ENCODE measurements around the gene EXD3. TPM values are rescaled to one million over a fixed set of nuclear protein-coding genes. Genes with fewer than 3 reads are reported as not detected.

Gene EXD3
- polyA plus RNA-seq, 1 donor: 16.6 TPM

DNA sequence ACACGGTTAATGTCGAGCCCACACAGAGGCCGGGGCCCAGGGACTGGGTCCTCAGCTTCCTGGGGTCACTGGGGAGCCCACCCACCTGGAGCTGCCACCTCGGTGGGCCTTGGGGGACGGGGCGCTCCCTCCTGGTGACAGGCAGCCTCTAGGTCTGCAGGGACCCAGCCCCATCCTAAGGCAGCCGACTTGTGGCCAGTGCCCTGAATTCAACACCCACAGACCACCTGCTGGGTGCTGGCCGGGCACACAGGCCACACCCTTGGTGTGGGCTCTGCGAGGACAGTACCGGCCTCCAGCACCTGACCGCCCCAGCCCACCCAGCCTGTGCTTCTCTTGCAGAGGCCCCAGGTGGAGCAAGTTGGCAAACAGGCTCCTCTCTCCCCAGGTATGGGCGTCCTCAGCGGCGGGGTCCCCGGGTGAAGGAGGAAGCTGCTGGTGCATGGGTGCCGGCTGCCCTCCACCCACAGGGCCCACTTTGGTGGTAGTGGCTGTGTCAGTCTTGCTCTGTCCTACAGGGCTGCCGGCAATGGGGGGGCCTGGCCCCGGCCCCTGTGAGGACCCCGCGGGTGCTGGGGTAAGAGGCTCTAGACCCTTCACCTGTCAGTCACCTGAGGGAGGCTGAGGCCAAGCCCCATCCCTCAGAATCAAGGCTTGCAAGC, 9.9 kb upstream of the EXD3 start:
- DNase-seq: no peak

DNA sequence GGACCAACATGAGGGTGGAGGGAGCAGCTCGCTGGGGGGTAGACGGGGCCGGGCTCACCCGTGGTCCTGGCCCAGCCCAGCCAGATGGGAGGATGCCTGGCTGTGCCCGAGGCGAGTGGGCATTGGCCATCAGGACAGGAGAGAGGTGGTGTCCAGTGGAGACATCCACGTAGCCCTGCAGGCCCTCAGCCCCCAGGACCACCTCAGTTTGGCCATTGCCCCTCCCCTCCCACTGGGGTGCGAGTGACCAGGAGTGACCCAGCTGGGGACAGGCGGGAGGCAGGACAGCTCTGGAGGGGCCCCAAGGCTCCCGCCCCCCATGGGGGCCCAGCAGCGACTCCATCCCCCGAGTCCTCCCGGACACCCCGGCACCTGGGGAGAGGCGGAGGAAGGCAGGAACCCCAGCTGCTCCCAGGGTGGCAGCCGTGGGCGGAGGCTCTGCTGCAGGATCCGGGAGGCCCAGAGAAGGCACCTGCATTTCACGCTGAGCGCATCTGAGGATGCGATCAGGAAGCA, 8.5 kb upstream of the EXD3 start:
- no peak for DNase-seq

DNA sequence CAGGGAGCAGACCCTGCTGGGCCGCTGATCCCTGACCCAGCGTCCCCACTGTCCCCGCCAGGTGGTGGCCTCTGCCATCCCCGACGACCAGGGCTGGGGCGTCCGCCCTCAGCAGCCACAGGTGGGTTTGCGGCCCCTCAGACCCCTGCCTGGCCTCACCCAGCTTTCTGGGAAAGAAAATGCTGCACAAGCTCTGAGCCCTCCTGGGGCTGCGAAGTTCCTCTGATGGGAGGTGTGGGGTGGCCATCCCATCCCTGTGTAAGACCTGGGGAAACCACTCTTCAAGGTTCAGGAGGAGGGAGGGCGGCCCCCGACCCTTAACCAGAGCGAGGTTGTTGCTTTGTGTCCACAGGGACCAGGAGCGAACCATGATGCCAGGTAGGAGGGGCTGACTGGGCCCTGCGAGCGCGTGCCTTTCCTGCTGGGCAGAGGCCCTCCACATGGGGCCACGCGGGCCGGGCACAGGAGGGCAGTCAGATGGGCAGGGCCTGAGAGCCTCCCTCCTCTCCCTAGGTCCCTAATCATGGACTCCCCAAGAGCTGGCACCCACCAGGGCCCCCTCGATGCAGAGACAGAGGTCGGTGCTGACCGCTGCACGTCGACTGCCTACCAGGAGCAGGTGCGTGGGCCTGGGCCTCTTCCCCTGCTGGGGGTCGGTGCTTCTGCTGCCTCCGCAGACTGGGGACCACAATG, 7.9 kb upstream of the EXD3 start:
- DNase-seq: no peak

DNA sequence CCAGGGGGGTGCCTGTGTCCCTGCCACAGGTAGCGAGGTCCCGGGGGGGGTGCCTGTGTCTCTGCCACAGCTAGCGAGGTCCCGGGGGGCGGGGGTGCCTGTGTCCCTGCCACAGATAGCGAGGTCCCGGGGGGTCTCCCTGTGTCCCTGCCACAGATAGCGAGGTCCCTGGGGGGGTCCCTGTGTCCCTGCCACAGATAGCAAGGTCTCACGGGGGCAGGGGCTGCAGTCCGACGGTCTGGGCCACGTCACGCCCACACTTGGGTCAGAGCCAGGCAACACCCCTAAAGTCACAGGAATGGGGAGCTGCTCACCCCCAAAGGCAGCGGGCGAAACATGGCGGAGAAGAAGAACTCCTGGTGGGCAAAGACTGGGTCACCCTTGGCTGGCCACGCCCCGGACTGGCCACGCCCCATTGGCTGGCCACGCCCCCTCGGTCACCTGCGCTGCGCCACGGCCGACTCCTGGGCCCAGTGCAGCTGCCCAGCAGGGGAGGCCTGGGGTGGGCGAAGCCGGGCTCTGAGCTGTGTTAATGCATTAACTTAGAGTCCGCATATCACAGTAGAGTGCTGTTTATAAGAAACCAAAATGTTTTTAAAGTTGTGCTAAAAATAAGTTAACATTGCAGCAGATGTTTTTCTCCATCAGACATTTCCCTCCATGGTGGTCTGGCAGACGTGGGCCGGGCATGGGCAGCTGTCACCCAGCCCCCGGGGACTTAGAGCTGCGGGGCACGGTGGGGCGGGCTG, 7.2 kb upstream of the EXD3 start:
- no peak for DNase-seq

DNA sequence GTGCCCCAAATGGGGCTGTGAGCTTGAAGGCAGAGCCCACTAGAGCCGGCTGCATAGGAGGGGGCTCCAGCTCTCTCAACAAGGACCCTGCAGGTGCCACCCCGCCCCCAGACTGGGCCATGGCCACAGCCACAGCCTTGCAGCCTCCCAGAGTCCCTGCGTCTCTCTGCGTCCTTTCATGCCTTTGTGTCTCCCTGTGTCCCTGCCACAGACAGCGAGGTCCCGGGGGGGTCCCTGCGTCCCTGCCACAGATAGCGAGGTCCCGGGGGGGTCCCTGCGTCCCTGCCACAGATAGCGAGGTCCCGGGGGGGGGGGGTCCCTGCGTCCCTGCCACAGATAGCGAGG, 6.6 kb upstream of the EXD3 start:
- DNase-seq: no peak

DNA sequence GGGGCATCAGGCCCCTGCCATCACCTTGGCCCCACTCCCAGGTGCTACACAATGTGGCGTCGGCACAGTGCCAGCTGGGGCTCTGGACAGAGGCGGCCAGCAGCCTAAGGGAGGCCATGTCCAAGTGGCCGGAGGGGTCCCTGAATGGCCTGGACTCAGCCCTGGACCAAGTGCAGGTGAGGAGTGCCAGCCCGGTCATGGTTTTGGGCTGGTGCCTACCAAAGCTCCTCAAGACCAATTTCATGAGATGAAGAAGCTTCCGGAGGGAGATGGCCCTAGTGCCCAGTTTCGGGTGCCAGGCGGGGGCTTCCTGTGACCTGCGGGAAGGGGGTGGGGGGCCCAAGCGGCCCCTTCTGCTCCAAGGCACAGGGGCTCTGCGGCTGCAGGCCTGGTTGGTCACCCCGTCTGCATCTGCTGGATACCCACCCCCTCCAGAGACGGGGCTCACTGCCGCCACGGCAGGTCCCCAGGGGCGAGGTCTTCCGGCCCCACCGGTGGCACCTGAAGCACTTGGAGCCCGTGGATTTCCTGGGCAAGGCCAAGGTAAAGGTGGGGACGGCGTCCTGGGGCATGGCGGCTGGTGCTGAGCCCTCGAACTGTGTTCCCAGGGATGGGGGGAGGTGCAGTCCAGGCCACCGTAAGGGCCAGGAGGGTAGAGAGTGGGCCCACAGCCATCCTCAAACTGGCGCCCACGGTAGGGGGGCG, 6.0 kb upstream of the EXD3 start:
- DNase-seq: no peak

DNA sequence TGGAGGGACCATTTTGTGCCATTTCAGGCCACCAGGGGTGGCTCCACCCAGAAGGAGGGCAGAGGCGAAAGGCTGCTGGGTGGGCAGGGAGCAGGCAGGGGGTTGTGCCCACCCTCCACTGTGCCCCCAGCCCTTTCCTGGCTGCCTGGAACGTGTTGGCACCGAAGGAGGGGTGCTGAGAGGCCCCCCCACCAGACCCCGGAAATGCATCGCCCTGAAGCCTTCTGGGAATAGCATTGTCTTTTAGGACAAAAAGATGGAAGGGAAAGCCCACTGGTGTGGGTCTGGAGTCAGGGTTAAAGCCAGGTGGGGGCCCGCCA, 5.3 kb upstream of the EXD3 start:
- no peak for DNase-seq

DNA sequence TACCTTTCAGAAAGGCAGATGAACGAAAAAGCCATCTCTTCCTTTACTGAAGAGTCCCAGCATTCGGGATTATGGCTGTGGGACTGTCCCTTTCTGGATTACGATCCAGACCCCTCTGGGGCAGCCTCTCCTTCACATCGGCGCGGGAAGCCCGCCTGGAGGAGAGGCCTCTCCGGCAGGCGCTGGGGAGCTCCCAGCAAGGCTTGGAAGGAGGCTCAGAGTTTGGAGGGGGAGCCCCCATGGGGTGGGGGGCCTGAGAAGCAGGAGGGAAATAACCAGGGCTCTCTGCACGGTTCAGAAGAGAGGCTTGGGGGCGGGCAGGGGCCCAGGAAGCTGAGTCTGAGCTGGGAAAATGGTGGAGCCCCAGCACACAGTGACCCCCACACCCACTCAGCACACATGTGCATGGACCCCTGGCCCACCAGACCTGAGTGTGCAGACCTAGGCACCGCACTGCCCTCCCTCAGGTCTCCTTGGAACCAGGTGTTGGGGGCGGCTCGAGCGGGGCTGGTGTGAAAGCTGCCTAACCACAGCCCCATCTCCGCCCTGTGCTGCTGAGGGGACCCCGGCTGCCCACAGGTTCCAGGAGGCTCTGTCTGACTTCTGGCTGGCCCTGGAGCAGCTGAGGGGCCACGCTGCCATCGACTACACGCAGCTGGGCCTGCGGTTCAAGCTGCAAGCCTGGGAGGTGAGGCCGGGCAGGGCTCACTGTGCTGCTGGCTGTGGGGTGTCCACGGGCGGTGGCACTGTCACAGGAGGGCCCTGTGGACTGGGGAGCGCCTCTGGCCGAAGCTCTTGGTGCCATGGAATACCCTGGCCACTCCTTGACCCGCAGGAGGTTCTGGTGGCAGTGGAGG, 4.7 kb upstream of the EXD3 start:
- no peak for DNase-seq

DNA sequence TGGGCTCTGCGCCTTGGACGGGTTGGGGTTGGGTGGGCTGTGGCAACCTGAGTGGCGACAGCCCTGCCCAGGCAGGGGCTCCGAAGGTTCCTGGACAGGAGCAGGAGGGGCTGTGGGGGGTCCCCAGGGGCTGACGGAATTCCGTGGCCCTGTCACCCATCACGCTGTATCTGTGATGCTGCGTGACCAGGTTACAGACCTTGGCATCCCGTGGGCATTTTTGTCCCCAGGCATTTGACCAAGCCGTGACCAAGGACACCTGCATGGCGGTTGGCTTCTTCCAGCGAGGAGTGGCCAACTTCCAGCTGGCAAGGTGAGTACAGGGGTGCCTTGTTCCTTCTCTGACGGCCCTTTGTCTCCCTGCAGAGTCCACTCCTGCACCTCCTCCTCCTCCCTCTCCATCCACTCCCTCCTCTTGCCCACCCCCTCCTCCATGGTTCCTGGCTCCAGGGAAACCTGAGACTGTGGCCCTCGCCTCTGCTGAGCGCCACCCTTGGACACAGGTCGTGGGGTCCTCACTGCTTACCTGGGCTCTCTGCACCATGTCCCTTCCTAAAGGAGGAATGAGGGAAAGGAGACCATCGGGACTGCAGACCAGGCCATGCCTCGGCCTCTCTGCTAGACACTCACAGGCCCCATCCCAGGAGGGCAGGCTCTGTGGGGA, 3.2 kb upstream of the EXD3 start:
- no peak for DNase-seq

DNA sequence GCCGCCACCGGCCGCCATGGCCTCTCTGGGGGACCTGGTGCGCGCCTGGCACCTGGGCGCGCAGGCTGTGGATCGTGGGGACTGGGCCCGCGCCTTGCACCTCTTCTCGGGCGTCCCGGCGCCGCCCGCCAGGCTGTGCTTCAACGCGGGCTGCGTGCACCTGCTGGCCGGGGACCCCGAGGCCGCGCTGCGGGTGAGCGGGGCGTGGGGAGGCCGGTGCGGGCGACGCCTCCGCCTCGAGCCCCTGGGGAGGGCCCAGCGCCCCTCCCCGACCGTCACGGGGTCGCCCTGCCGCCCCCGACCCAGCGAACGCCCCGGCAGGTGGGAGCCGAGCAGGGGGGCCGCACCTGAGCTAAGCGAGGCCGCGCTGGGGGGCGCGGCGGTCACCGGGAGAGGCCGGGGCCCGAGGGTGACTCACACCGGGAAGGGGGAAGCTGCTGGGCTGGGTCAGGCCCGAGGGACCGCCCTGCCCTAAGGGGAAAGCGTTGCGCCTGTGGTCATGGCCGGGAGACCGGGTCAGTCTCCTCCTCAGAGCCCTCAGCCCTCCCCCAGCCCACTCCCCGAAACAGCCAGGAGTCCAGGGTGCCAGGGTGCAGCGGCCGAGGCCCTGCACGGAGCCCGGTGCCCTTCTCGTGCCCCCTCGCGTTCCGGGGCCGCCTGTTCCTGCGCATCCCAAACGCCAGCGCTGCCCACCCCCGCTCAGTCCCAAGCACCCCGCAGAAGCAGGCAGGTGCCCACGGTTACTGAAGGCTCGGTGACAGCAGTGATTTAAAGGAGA, 741 bp upstream of the EXD3 start:
- DNase-seq: no peak

DNA sequence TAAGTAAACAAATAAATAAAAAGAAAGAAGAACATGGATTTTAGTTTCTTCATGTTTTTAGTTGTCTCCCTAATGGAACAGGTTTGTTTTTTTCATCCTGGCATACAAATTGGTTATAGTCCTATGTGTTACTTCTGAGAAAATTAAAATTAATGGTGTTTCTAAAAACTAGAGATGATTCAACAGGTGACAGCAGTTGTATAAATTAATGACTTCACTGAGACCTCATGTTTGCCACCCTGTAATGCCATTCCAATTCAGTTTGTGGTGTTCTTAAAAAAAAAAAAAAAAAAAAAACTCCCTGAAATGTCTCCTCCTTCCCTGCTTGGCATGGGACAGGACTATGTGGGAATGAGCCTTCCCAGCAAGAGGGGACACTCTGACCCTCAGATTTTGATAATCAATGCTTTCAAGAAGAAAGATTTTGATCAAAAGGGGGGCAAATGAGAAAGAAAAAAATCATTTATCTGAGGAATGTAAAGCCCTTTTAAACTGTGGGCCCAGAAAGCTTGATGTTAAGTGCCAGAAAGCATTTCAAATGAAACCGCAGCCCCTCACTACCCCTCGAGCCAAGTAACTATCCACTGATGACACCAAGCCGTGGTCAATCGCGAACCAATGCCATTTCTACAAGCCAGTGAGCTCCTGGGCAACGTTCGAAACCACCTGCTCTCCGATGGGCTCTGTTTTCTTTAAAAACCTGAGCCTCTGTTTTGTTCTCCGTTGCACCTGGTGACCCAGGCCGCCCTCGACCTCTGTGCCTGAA, 941 bp downstream of the EXD3 start:
- DNase-seq: no peak

DNA sequence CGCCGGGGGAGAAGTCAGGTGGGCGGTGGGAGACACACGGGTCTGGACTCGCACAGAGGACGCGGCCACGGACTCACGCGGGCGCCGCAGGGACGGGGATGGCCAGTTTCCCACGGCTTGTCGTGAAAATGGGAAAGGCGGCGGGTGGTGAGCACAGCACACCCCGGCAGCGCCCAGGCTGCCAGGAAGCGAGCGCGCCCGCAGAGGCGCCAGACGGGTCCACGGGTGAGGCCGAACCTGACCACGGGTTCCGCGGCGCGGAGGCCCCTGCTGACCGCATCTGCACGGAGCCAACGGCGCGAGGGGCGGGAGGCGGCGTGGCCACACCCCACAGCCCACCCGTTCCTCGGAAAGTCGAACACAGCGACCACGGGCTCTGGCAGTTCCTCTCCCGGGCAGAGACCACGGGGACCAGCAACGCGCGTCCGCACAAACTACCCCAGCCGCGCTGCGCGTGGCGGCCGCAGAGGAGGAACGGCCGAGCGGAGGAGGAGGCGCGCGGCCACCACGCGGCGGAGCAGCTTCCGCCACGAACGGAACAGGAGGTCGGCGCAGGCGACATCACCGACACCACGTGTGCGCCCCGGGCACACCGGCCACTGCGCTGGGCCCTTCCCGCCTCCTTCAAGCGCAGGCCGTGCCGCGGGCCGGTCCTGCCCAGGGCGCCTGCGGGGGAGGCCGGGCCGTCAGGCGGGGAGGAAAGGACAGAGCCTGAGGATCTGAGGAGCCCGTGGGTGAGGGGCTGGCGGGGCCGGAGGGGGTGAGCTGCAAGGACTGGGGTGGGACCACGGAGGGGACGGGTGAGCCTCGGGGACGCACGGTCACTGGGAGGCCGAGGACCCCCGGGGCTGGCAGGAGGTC, 5.6 kb downstream of the EXD3 start:
- DNase-seq: no peak

DNA sequence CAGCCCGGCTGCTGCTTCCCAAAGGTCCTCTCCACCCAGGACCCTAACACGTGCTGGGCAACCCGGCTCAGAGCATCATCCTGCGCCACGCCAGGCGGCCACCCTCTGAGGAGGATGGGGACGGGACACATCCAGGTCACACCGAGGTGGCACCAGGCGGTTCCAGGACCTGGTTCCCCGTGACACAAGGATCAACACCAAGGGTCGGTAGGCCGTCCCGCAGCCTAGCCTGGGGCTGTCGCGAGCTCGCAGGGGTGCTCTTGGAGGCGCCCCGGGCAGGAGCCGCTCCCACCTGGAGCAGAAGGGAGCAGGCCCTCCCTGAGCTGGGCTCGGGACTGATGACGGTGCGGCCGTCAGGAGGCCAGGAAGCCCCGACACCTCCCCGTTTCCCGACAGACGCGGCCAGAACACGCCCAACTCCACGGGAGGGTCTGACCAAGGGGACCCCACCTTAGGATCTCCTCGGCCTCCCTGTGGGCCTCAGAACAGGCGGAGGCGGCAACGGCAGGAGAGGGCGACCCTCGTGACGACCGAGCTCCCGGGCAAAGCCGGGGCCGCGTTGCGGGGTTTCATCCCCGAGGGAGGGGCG, 6.3 kb downstream of the EXD3 start:
- DNase-seq: no peak

DNA sequence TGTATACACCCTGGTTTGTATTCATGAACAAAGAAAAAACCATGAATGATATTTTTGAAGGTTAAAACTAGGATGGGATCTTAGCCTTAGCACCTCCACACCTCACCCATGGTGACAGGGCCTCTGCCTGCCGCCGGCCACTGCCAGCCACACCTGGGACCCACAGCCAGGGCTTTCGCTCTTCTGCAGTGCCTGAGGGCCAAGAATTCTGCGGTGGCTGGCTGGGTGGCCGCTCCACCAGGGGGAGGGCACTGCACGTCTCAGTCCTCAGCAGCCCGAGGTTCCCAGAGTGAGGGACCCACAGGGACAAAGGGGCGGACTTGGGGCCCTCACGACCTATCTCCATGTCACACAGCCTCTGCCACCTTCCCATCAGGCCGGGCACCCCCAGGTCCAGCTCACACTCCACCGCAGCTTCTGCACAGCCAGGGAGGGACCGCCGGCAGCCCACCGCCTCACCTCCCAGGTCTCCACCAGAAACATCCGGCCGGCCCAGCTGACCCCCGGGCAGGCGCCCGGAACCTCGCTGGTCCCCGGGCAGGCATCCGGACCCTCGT, 6.9 kb downstream of the EXD3 start:
- DNase-seq: no peak

DNA sequence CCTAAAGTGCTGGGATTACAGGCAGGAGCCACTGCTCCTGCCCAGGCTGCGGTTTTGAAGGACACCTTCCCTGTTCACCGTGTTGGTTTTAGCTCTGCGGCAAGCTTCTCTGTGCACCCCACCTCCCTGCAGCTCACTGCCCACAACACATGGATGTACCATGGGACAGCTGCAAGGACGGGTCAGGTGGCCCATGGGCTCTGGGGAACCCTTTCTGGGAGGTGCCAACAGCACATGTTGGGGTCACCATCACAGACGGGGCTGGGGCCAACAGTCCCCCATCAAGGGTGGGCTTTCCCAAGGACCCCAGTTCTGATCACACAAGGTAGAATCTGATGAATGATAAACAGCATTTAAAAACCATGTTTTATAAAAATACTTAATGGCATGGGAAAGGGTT, 7.5 kb downstream of the EXD3 start:
- DNase-seq: no peak

DNA sequence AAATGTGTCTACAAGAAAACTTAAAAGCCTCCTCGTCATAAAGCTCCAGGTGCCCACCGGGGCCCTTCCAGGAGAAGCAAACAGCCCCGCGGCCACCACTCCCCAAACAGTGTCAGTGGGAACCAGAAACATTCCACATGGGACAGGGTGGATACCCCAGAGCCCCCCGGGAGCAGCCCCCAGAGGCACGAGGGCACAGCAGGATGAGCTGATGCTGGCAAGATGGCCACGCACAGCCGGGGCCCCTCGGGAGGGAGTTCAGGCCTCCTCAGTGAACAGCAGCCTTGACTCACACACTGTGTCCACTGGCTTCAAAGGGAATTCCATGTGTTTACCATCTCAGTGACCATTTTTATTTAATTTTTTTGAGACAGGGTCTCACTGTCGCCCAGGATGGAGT, 10.5 kb downstream of the EXD3 start:
- DNase-seq: no peak

DNA sequence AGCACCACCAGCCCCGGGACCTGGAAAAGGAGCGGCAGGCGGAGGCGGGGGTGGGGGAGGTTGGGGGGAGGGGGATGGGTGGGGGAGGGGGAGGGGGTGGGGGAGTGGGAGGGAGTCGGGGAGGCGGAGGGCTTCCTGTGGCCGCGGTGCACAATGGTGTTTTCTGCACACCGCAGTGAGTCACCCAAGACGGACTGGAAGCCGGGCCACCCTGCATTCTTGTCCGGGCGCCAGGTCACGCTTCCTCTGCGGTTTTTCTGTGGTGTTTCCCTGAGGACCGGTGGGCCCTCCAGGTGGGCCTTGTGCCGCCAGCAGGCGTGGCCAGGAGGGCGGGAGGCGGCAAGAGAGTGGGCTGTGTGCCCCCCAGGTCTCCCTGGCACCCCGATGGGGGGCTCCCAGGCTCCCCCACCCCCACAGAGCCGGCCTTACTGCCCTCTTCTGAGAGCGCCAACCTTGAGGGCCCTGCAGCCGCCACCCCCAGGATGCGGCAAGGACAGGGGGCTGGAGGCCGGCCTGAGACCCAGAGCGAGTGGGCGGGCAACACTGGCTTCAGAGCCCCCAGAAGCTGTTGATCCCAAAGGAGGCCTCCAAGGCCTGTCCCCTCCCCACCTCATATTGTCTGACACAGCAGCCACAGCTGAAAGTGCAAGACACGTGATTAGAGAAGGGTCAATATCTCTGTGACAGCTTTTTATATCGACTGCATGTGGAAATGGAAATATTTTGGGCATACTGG, 11.1 kb downstream of the EXD3 start:
- no peak for DNase-seq

DNA sequence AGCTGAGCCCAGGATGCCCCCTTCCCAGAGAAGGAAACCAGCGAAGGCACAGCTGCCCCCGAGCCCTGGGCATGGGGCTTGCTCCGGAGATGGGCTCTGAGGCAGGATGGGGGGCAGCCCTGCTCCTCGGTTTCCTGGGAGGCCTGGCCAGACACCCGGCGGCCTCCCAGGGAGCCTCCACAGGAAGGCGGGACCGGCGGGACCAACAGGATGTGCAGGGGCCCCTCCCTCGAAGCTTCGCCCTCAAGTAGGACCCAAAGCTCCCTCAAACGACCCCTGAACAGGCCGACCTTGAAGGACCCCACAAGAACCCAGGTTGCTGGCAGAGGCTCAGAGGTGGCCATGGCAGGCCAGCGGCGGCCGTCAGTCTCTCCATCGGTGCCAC, 11.7 kb downstream of the EXD3 start:
- DNase-seq: no peak
